Activated T-helper 9 cell treated with anti-CD3 and anti-CD28 coated beads, Interleukin-2, amount 50 U/mL, for 16 hours (primary cell): Measurements from ENCODE around the gene TCEAL6.
"Not testable (repeated sequence)": the region's sequence is repeated elsewhere in the genome, so short reads cannot be mapped to it uniquely, and the experiment has no call there.

Experiments
- DNase-seq: peaks from one replicate; pipeline ENCODE4 v3.0.0-alpha.2; 2020; ENCODE audit warnings: low read depth

TCEAL6 gene

DNA sequence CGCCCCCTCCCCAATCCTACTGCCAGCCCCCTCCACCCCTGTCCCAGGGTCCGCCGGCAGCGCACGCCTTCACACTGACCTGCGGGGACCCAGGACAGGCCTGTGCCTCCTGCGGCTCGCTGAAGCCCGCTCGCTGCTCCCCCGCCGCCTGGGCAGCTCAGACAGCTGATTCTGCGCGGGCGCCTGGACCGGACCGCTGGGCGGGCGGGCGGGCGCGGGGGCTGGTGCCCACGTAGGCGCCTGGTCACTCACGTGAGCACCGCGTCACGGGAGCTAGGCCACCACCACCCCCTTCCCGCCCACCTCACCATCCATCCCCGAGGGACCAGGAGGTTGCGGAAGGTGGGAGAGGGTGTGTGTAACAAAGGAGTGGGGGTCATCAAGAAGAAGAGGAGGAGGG is at the start of gene TCEAL6:
TCEAL6 (minus strand) TSS at position 208 of the 400 bp plus-strand sequence.
- DNase-seq, result not testable (repeated sequence)

DNA sequence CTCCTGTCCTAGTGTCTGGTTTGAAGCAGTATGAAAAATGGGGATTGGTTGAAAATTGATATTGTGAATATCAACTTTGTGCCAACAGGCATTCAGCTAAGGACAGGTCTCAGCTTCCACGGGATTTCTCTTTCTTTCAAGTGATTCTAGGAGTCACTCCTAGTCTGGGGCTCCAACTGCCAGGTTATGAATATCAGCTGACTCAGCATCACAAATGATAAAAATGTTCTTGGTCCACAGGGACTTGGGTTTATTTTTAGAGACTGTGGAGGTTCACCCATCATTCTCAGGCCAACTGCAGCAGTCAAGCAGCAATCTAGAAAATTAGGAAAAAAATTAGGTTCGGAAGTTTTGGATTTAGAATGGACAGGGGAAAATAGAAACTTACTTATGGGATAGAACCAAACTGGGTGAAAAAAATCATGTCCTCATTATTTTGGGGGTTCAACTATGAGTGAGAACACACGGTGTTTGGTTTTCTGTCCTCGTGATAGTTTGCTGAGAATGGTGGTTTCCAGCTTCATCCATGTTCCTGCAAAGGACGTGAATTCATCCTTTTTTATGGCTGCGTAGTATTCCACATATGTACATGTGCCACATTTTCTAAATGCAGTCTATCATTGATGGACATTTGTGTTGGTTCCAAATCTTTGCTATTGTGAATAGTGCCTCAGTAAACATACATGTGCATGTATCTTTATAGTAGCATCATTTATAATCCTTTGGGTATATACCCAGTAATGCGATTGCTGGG is 43.9 kb upstream of the TCEAL6 start:
- no peak for DNase-seq

DNA sequence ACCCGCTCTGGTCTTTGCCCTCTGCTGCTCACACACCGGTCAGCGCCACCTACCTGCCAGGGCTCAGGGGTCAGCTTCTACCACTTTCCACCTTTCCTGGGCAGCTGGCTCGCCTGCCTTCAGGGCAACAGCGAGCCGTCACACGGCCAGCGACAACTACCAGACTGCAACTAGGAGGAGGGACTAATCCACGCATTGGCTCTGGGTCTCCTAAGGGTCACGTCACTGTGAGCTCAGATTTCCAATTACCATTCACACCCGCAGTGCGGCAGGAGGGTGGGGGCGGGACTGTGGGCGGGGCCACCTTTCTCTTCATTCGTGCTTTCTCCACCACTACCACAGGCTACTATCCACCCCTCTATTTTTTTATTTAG is 13.5 kb upstream of the TCEAL6 start, which contains the start of gene BEX5:
BEX5 (minus strand) TSS at position 172 of the 374 bp plus-strand sequence. CDS start 1,712 bp downstream, outside the sequence.
- peak; percentile 37 for DNase-seq

DNA sequence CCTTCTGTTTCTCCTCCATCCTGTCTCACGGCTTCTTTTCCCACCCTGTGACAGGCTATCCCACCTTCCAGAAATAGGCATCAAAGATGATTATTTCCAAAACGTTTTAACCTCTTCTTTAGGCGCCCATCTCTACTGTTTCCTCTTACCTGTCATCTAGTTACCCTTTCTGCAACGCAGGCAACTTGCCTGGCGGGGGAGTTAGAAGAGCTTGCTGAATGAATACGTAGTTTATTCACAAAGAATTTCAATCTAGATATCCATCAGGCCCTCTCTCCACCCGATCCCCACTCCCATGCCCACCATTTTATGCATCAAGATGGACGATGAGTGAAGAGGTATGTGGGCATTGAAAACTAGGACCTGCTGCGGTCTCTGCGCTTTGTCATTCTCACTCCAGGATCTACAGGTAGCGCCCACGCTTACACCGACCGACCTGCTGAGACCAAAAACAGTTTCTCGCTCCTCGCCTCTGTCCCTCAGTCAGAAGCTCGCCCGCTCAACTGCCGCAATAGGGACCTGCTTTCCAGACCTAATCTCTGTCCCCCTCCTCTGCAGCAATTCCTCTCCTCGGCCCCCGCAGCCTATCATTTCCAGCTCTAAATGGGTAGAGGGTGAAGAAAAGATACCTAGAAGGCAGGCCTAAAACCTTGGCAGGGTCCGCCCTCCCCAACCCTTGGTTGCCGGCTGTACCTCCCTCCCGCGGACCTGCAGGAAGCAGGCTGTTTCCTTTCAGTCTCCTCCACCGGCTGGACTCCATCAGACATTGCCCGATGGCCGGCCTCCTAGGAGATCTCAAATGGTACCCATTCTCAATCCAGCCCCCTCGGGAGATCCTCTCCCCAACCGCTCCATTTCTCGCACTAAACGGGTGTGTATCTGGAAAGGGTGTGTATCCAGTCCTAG is 12.9 kb upstream of the TCEAL6 start:
- DNase-seq, result peak; percentile 7

GRCh38 chrX:102154218-102154860 is 12.1 kb upstream of the TCEAL6 start:
- no peak for DNase-seq

DNA sequence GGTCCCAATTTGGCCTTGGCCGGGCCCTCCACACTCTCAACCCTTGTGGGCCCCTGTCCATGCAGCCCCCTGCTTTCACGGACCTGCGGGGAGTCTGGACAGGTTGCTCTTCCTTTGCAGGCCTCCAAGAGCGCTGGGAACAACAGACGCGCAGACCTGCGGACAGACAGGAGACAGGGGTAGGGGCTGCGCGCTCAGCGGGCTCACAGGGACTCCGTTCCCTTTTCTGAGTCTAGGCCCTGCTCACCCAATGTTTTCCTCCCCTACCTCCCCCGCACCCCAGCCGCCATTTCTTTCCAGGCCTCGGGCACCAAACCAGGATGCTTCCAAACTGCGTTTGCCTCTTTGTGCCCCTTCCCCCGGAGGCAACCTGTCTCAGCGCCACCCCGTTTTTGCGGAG is 650 bp downstream of the TCEAL6 start:
- not testable (repeated sequence) for DNase-seq

- DNase-seq, result not testable (repeated sequence)
These were observed 1.4 kb downstream of the TCEAL6 start for GRCh38 chrX:102140876-102141275.

DNA sequence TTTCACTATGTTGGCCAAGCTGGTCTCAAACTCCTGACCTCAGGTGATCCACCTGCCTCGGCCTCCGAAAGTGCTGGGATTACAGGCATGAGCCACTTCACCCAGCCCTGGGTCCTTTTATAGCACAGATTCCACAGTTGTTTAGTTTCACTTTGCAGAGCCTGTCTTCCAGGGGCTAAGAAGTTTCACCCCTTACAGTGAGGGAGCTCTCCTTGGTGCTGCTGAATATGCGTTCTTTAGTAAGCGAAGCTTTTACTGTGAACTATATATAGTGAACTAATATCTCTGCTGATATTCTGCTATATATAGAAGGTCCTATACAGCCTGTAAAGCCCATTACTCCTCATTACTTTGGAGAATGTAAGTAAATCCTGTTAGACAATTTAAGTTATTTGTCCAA is 4.2 kb downstream of the TCEAL6 start:
- DNase-seq, result no peak

DNA sequence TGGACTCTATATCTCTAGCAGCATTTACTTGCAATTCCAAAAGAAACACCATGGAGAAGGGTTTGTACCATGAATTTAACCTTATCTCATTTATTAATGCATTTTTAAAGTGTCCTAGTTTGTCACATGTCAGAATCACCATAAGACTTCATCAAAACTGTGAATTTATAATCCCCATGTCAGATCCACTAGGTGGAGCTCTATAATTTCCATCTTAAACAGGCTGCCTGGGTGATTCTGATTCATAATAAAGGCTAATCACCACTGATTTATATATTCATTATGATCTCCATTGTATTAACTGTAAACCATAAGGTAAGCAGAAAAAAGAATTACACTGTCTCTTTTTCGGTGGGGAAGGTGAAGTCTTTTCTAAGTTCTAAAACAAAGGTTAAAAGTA is 12.8 kb downstream of the TCEAL6 start:
- DNase-seq, result no peak

DNA sequence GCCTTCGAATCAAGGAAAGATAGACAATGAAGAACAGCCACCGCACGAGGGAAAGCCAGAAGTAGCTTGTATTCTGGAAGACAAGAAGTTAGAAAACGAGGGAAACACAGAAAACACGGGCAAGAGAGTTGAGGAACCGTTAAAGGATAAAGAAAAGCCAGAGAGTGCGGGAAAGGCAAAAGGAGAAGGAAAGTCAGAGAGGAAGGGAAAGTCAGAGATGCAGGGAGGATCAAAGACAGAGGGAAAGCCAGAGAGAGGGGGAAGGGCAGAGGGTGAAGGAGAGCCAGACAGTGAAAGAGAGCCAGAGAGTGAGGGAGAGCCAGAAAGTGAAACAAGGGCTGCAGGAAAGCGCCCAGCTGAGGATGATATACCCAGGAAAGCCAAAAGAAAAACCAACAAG is 15.4 kb downstream of the TCEAL6 start:
- no peak for DNase-seq

GRCh38 chrX:102126080-102126818 is 16.0 kb downstream of the TCEAL6 start:
- not testable (repeated sequence) for DNase-seq

DNA sequence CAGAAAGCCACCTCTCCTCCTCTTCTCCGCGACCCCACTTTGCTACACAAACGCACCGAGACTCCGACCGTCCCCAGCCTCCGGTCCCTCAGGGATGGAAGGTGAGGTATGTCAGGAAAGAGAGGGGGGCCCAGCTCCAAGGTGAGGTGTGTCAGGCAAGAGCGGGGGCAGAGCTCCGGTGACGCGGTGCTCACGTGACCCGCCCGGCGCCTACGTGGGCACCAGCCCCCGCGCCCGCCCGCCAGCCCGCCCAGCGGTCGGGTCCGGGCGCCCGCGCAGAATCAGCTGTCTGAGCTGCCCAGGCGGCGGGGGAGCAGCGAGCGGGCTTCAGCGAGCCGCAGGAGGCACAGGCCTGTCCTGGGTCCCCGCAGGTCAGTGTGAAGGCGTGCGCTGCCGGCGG is 16.8 kb downstream of the TCEAL6 start, which contains the start of gene TCEAL2:
TCEAL2 (plus strand) TSS at position 244 of the 400 bp plus-strand sequence. CDS start 1,152 bp downstream, outside the sequence.
- not testable (repeated sequence) for DNase-seq

GRCh38 chrX:102125014-102125413 is 17.3 kb downstream of the TCEAL6 start:
- DNase-seq, result not testable (repeated sequence)

DNA sequence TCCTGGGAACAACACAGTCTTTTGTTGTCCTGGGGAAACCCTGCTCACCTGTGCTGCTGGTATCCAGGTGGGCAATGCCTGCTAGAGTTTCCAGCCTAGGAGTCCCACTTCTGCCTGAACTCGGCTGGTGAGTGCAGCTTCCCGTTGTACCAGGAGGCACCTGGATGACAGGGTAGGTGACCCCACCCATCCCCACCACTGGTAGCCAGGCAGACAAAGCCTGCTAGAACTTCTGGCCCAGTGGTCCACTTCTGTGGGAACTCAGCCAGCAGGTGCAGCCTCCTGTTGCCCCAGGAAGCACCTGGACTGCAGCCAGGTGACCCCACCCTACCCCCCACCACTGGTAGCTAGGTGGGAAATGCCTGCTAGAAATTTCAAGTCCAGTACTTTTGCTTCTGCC is 26.5 kb downstream of the TCEAL6 start:
- no peak for DNase-seq

GRCh38 chrX:102113367-102113766 is 28.9 kb downstream of the TCEAL6 start:
- no peak for DNase-seq
